Naive thymus-derived CD4-positive, alpha-beta T cell (primary cell): Measurements from ENCODE around the gene USP48. TPM values are rescaled to one million over a fixed set of nuclear protein-coding genes. Genes with fewer than 3 reads are reported as not detected.

Experiments used
- ATAC-seq: fragments of 150-1000 bp; cut with Tn5 transposase; 2 replicates; pipeline ENCODE4 v1.10.0; 2021; ENCODE audit warnings: mild to moderate bottlenecking, moderate library complexity
- CTCF ChIA-PET: fragments of 350-600 bp; sonication (Branson Sonifier 250); formaldehyde crosslinking; loops from one replicate; lab custom pipeline; 2021; ENCODE audit warnings: antibody characterized with exemption; lab: Charles Lee
- POLR2A ChIA-PET: fragments of 350-600 bp; sonication (Branson Sonifier 250); formaldehyde crosslinking; loops from one replicate; lab custom pipeline; 2021; ENCODE audit warnings: antibody characterized with exemption, inconsistent platforms; lab: Charles Lee
- DNase-seq, 9 donors: peaks; one replicate each; pipeline versions ENCODE4 v3.0.0 to v3.0.0-alpha.2; 2020 to 2022; ENCODE audit warnings: mixed read lengths in 1 of 9
- H3K27ac ChIP-seq: one replicate; pipeline ENCODE4 v1.7.0; 2013; ENCODE audit warnings: mild to moderate bottlenecking, low read depth, low read length, moderate library complexity
- H3K27me3 ChIP-seq, 2 donors: one replicate each; pipeline ENCODE4 v1.7.0; 2013; ENCODE audit warnings: low read length in 2 of 2, mild to moderate bottlenecking in 2 of 2, moderate library complexity in 2 of 2; ENCODE audit not compliant: control insufficient read depth in 2 of 2, insufficient read depth in 2 of 2
- H3K36me3 ChIP-seq, 3 experiments: 1 replicate in 2 of 3; 2 replicates in 1 of 3; pipeline ENCODE4 v1.7.0; 2013; ENCODE audit warnings: low read length in 3 of 3, mild to moderate bottlenecking in 3 of 3, moderate library complexity in 1 of 3; ENCODE audit not compliant: insufficient read depth in 3 of 3, control insufficient read depth in 2 of 3
- H3K4me1 ChIP-seq, 2 donors: one replicate each; pipeline ENCODE4 v1.7.0; 2013; ENCODE audit warnings: low read length in 2 of 2, mild to moderate bottlenecking in 2 of 2, moderate library complexity in 1 of 2; ENCODE audit not compliant: control insufficient read depth in 2 of 2, insufficient read depth in 2 of 2
- H3K4me3 ChIP-seq: 2 replicates; pipeline ENCODE4 v1.7.0; 2013; ENCODE audit warnings: mild to moderate bottlenecking, low read length
- H3K9me3 ChIP-seq, 3 experiments: 1 replicate in 2 of 3; 2 replicates in 1 of 3; pipeline ENCODE4 v1.7.0; 2013; ENCODE audit warnings: low read length in 3 of 3; ENCODE audit not compliant: control insufficient read depth in 2 of 3
- H3K27ac Mint-ChIP-seq, 9 donors: one replicate each; pipeline ENCODE4 v1.8.0; 2020 to 2022; ENCODE audit warnings: mixed read lengths in 9 of 9, mild to moderate bottlenecking in 8 of 9, moderate library complexity in 5 of 9, inconsistent platforms in 2 of 9
- H3K27me3 Mint-ChIP-seq, 5 donors: one replicate each; pipeline ENCODE4 v1.8.0; 2021 to 2022; ENCODE audit warnings: mixed read lengths in 5 of 5, mild to moderate bottlenecking in 1 of 5
- H3K36me3 Mint-ChIP-seq, 5 donors: one replicate each; pipeline ENCODE4 v1.8.0; 2020 to 2022; ENCODE audit warnings: mixed read lengths in 5 of 5, mild to moderate bottlenecking in 3 of 5, inconsistent platforms in 1 of 5
- H3K4me1 Mint-ChIP-seq, 7 donors: one replicate each; pipeline ENCODE4 v1.8.0; 2020 to 2022; ENCODE audit warnings: mixed read lengths in 7 of 7, mild to moderate bottlenecking in 3 of 7, inconsistent platforms in 1 of 7
- H3K4me3 Mint-ChIP-seq, 10 donors: one replicate each; pipeline ENCODE4 v1.8.0; 2020 to 2022; ENCODE audit warnings: mild to moderate bottlenecking in 10 of 10, mixed read lengths in 10 of 10, moderate library complexity in 6 of 10, inconsistent platforms in 2 of 10
- H3K9me3 Mint-ChIP-seq, 11 donors: one replicate each; pipeline ENCODE4 v1.8.0; 2020 to 2022; ENCODE audit warnings: mixed read lengths in 11 of 11, mild to moderate bottlenecking in 4 of 11, inconsistent platforms in 1 of 11, moderate library complexity in 1 of 11
- intact Hi-C, 2 donors: fragments of 100-400 bp; cut with micrococcal nuclease; formaldehyde crosslinking; loops; one replicate each; pipeline ENCODE4 v1.15.1; 2023
- polyA plus RNA-seq, 2 donors: library from polyadenylated mRNA; unstranded; fragments of 300-500 nt; fragmentation: Illumina TruSeq; gene quantifications; one replicate each; pipeline ENCODE4 v1.2.3, GENCODE V29; 2021
- total RNA-seq, 6 experiments: library from RNA in 5 of 6; stranded (reverse) in 5 of 6; gene quantifications; 1 replicate in 5 of 6; 2 replicates in 1 of 6; pipeline ENCODE4 v1.2.3 and lab custom pipeline; 2021 to 2026

The USP48 gene
- total and polyA plus RNA-seq, 7 experiments from 2014 or later = 34.8 to 107 (median 79.5) TPM

DNA sequence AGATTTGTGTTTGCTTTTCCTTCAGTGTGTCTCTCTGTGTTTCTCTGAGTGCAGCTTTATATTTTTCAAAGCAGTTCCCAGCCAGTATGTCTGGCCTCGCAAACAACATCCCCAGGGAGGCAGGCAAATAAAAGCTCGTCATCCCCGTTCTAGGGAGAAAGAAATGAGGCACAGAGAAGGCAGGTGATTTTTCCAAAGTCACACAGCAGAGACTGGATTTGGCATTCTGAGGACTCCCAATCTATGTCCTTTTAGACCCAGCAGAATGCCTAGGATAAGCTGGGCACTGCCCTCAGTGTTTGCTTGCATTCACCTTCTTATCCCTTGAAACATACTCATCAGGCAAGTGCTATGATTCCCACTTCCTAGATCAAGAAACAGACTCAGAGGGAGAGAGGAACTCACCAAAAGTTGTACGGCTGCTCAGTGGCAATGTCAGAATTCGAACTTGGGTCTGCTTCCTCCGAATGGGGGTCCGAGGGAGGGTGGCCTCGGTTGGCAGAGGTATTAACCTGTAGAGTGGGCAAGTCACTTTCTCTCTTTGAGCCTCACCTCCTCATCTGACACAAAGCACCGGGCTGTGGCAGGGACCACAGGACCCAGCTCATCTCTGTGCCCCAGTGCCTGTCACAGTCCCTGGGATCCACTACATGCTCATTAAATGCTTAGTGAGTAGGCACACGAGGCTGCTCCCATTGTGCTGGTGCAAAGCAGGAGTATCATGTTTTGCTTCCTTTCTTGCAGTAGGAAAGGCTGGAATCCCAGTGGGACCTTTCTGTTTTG, 118.0 kb downstream of the USP48 start:
- Histone ChIP-seq H3K27me3 (peaks cover 3 to 13% of the 10 kb centered on the region in 2 donors), H3K4me3 (no peak overlapping the region), H3K9me3 (no peaks in the 10 kb centered on the region), H3K4me1 (peaks cover 0 to 18% of the 10 kb centered on the region in 2 donors), H3K36me3 (no peaks in the 10 kb centered on the region), H3K27ac (no peak overlapping the region)
- DNase-seq = no peak
- Mint-ChIP-seq H3K9me3 (no peaks in the 10 kb centered on the region), H3K4me1 (peaks cover 0 to 11% (median 5%) of the 10 kb centered on the region in 7 donors), H3K27me3 (peaks cover 36 to 64% (median 44%) of the 10 kb centered on the region in 5 donors), H3K36me3 (peaks cover 0 to 3% (median 0%) of the 10 kb centered on the region in 5 donors), H3K27ac (no peak overlapping the region), H3K4me3 (no peak overlapping the region)
- ChIA-PET POLR2A (no interaction called here), CTCF (no interaction called here)
- intact Hi-C loops = no loop called here
- no peak for ATAC-seq

DNA sequence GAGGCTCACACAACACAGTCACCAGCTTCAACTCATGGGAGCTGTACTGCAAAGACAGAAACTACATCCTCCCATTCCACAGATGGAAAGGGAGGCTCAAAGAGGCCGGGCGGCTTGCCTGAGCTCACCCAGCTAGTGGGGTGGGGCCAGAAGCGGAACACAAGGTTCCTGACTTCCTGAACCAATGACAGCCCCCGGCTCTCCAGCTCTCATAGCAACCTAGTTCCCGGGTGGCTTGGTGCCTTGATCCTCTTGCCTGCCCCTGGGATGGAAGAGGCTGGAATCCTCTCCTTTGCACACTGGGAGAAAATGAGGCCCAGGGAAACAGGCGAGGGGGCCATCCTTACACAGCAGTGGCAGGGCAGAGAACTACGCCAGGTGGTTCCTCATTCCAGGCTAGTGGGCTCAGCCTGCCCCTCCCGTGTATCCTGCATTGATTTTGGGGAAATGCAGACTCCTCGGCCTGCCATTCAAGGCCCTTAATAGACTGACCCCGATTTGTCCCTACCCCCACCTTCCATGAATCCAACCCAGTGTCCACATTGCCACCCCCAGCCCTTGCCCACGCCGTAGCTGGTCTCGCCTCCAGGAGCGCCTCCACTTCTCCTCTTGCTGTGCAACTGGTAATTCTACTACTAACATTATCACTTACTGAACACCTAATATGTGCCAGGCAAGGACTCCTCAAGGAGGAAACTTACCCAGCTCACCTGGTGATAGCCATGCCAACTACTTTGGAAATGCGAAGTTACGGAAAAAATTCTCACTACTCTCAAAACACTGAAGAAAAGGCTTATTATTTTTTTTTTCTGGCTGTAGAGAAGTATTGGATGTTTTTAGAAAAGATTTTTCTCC, 118.8 kb downstream of the USP48 start:
- Mint-ChIP-seq H3K27me3 (peaks cover 36 to 64% (median 45%) of the 10 kb centered on the region in 5 donors), H3K36me3 (peaks cover 0 to 3% (median 0%) of the 10 kb centered on the region in 5 donors), H3K4me3 (no peak overlapping the region), H3K4me1 (peaks cover 0 to 13% (median 8%) of the 10 kb centered on the region in 7 donors), H3K27ac (no peak overlapping the region), H3K9me3 (no peaks in the 10 kb centered on the region)
- intact Hi-C loops = no loop called here
- Histone ChIP-seq H3K4me3 (no peak overlapping the region), H3K27me3 (peaks cover 3 to 13% of the 10 kb centered on the region in 2 donors), H3K4me1 (peaks cover 6 to 19% of the 10 kb centered on the region in 2 donors), H3K36me3 (no peaks in the 10 kb centered on the region), H3K9me3 (no peaks in the 10 kb centered on the region), H3K27ac (no peak overlapping the region)
- ATAC-seq (no peak), DNase-seq (no peak)
- POLR2A ChIA-PET = no interaction called here
- CTCF ChIA-PET = no interaction called here

DNA sequence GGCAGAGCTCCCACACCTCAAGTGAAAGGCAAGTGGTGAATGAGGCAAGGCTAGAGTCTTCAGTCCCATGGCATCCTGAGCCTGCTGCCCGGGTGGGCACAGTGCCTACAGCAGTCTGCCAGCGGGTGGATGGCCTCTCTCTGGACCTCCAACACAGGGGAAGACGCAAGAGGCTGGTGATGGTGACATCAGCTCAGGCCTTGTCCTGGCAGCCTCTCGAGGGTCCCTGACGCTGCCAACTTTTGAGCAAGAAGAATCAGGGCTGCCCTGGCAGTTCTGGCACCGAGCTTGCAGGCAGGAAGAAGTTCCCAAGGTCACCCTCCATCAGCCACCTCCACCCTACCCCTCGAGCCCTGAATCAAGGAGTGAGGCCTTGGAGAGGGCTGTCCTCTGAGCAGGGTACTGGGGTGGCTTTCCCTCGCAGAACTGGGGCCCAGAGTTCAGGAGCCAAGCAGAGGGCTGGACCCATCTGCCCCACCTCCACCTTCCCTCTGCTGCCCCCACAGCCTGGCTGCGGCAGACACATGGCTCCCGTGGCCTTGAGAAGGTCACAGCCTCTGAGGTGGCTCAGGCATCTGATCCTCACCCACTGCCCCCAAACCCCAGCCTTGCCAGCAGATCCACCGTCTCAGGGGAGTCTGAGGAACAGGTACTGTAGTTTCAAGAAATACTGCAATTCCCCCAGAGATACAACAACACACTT, 119.5 kb downstream of the USP48 start:
- POLR2A ChIA-PET = no interaction called here
- Histone ChIP-seq H3K27me3 (peaks cover 1 to 13% of the 10 kb centered on the region in 2 donors), H3K4me1 (peaks cover 6 to 12% of the 10 kb centered on the region in 2 donors), H3K27ac (no peak overlapping the region), H3K36me3 (no peaks in the 10 kb centered on the region), H3K4me3 (no peak overlapping the region), H3K9me3 (no peaks in the 10 kb centered on the region)
- ATAC-seq (no peak), DNase-seq (no peak)
- Mint-ChIP-seq H3K9me3 (no peaks in the 10 kb centered on the region), H3K4me1 (peaks cover 0 to 11% (median 8%) of the 10 kb centered on the region in 7 donors), H3K36me3 (peaks cover 0 to 3% (median 0%) of the 10 kb centered on the region in 5 donors), H3K27me3 (peaks cover 36 to 63% (median 43%) of the 10 kb centered on the region in 5 donors), H3K4me3 (no peak overlapping the region), H3K27ac (no peak overlapping the region)
- CTCF ChIA-PET = no interaction called here
- intact Hi-C loops = no loop called here

DNA sequence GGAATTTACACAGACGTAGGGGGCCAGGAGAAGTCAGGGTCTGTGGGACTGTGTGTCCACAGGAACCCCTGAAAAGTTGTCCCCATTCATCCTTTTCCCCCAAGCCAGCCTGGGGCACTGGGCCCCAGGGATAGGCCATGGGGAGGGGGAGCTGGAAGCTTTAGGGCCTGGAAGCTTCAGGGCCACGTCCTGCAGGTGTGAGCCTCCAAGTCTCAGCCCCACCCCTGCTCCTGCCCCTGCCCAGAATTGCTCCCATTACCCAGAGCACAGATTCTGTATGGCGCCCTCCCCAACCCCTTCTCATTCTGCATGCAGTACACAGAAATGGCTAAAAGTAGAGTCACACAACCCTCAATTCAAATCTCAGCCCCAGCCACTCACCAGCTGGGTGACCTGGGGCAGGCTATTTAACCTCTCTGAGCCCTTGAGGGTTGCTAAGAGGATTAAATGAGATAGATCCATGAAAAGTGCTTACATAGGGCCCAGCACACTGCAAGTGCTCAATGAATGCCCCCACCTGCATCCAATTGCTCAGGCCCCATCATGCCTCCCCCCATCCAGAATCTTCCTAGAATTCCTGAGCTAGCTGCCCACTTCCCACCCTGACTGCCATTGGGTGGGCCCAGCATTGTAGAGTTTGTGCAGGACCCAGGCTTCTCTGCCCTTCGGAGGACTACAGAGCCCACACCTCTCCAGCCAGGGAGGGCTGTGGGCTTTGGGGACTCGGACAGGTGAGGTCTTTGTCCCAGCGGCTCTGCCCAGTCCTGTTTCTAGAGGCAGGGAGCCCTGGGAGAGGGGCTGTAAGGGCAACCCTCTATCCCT, 120.3 kb downstream of the USP48 start:
- Mint-ChIP-seq H3K27me3 (peaks cover 31 to 56% (median 35%) of the 10 kb centered on the region in 5 donors), H3K27ac (no peak overlapping the region), H3K4me1 (peaks cover 0 to 10% (median 7%) of the 10 kb centered on the region in 7 donors), H3K9me3 (no peaks in the 10 kb centered on the region), H3K36me3 (peaks cover 0 to 3% (median 0%) of the 10 kb centered on the region in 5 donors), H3K4me3 (no peak overlapping the region)
- peaks cover 6% of the 10 kb centered on the region in 2 donors for H3K4me1 ChIP-seq
- no peak overlapping the region for H3K4me3 ChIP-seq
- H3K27me3 ChIP-seq = peaks cover 0 to 6% of the 10 kb centered on the region in 2 donors
- ChIA-PET POLR2A (no interaction called here), CTCF (no interaction called here)
- no peak overlapping the region for H3K27ac ChIP-seq
- no peaks in the 10 kb centered on the region for H3K9me3 ChIP-seq
- DNase-seq = no peak
- intact Hi-C loops = no loop called here
- no peak for ATAC-seq
- H3K36me3 ChIP-seq = no peaks in the 10 kb centered on the region

DNA sequence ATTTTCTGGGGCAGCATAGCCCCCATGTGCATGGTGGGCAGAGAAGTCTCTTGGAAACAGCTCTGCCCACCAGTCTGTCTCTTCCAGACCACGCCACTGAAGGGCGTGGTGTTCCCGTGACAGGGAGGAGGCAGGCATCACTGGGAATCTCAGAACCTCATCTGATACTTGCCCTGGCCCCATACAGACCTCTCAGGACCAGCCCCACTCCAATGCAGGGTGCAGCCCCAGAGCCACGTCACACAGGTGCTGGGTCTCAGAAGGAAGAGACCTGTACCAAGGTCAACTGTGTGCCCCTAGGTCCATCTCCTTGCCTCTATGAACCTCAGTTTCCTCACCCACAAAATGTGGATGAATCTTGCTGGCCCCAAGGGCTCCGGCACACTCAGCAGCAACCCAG, 121.1 kb downstream of the USP48 start:
- Histone ChIP-seq H3K27ac (no peak overlapping the region), H3K4me1 (peaks cover 6% of the 10 kb centered on the region in 2 donors), H3K27me3 (peaks cover 0 to 3% of the 10 kb centered on the region in 2 donors), H3K36me3 (no peaks in the 10 kb centered on the region), H3K9me3 (no peaks in the 10 kb centered on the region), H3K4me3 (no peak overlapping the region)
- POLR2A ChIA-PET = no interaction called here
- H3K27me3 Mint-ChIP-seq = peaks cover 24 to 50% (median 30%) of the 10 kb centered on the region in 5 donors
- peaks cover 0 to 3% (median 0%) of the 10 kb centered on the region in 5 donors for H3K36me3 Mint-ChIP-seq
- CTCF ChIA-PET = no interaction called here
- no peaks in the 10 kb centered on the region for H3K9me3 Mint-ChIP-seq
- intact Hi-C loops = no loop called here
- H3K27ac Mint-ChIP-seq = no peak overlapping the region
- DNase-seq (no peak), ATAC-seq (no peak)
- no peak overlapping the region for H3K4me3 Mint-ChIP-seq
- peaks cover 0 to 10% (median 7%) of the 10 kb centered on the region in 7 donors for H3K4me1 Mint-ChIP-seq
